HG03432 (cell line): ENCODE results near the gene HPSE.
A peak's percentile ranks its signal among the peaks of the same experiment; 100 is the strongest.
"Not testable (repeated sequence)": the region's sequence is repeated elsewhere in the genome, so short reads cannot be mapped to it uniquely, and the experiment has no call there.

ENCODE experiments used
- ATAC-seq: cut with Tn5 transposase; IDR thresholded peaks from one replicate; pipeline ENCODE4 v1.9.1; 2021; ENCODE audit warnings: mild to moderate bottlenecking, moderate library complexity; ENCODE audit not compliant: unreplicated experiment

HPSE gene

GRCh38 chr4:83335701-83336100, 1.1 kb upstream of the HPSE start:
- ATAC-seq, result no peak

- ATAC-seq, result no peak
Observed at GRCh38 chr4:83331956-83332355, 2.7 kb downstream of the HPSE start.

- ATAC-seq, result no peak
Observed at GRCh38 chr4:83329521-83330110, 5.0 kb downstream of the HPSE start.

- ATAC-seq, result no peak
Observed at GRCh38 chr4:83328521-83329187, 6.0 kb downstream of the HPSE start.

GRCh38 chr4:83326546-83326945, 8.1 kb downstream of the HPSE start:
- no peak for ATAC-seq

GRCh38 chr4:83325306-83325705, 9.3 kb downstream of the HPSE start:
- not testable (repeated sequence) for ATAC-seq

- no peak for ATAC-seq
Observed at GRCh38 chr4:83323136-83323535, 11.5 kb downstream of the HPSE start.

GRCh38 chr4:83320548-83320947, 14.1 kb downstream of the HPSE start:
- no peak for ATAC-seq

GRCh38 chr4:83318666-83319065, 16.0 kb downstream of the HPSE start:
- ATAC-seq, result no peak

- no peak for ATAC-seq
Observed at GRCh38 chr4:83317671-83318070, 17.0 kb downstream of the HPSE start.

- no peak for ATAC-seq
Observed at GRCh38 chr4:83316459-83317165, 18.0 kb downstream of the HPSE start.

GRCh38 chr4:83315341-83315870, 19.2 kb downstream of the HPSE start:
- no peak for ATAC-seq

- no peak for ATAC-seq
Observed at GRCh38 chr4:83308672-83309071, 26.0 kb downstream of the HPSE start.

- ATAC-seq, result no peak
Observed at GRCh38 chr4:83307920-83308319, 26.7 kb downstream of the HPSE start.

GRCh38 chr4:83305187-83305586, 29.5 kb downstream of the HPSE start:
- no peak for ATAC-seq

- no peak for ATAC-seq
Observed at GRCh38 chr4:83297548-83298260, 36.9 kb downstream of the HPSE start.

- ATAC-seq, result no peak
Observed at GRCh38 chr4:83293305-83294046, 41.2 kb downstream of the HPSE start.

- ATAC-seq, result not testable (repeated sequence)
Observed at GRCh38 chr4:83290059-83290774, 44.4 kb downstream of the HPSE start.

- ATAC-seq, result not testable (repeated sequence)
Observed at GRCh38 chr4:83288381-83288780, 46.3 kb downstream of the HPSE start.

- ATAC-seq, result peak; percentile 7
Observed at GRCh38 chr4:83285055-83285407, 49.6 kb downstream of the HPSE start.
